GM19025 (cell line): ENCODE data around the gene SCYGR4.
"Not testable (repeated sequence)": the region's sequence is repeated elsewhere in the genome, so short reads cannot be mapped to it uniquely, and the experiment has no call there.

Source experiments
- ATAC-seq: cut with Tn5 transposase; IDR thresholded peaks from one replicate; pipeline ENCODE4 v1.9.1; 2021; ENCODE audit warnings: mild to moderate bottlenecking, low read depth, moderate library complexity; ENCODE audit not compliant: unreplicated experiment

SCYGR4 gene

DNA sequence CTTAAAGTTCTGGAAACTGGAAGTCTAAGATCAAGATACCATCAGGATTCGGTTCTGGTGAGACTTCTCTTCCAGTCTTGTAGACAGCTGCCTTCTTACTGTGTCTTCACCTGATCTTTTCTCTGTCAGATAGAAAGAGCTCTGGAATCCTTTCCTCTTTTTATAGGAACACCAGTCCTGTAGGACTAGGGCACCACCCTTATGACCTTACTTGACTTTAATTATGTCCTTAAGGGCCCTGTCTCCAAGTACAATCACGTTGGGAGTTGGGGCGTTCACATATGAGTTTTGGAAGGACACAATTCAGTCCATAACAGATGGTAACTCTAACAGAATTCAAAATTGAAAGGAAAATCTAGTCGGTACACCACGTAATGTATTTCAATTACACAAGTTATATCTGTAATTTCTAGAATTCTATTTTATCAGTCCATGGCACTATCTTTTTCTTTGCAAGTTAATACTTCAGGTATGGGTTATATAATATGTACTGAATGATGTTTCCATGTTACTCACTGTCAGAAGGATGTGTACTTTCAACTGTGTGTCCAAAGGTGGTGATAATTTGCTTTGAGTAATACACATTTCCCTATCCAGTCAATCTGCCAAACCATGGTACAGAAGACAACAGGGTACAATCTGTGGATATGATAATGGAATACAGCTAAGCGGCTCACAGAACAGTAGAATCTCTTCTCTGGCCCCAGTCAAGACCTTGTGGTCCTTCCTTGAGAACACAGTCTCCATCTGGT lies 48.1 kb downstream of the SCYGR4 start:
- no peak for ATAC-seq

DNA sequence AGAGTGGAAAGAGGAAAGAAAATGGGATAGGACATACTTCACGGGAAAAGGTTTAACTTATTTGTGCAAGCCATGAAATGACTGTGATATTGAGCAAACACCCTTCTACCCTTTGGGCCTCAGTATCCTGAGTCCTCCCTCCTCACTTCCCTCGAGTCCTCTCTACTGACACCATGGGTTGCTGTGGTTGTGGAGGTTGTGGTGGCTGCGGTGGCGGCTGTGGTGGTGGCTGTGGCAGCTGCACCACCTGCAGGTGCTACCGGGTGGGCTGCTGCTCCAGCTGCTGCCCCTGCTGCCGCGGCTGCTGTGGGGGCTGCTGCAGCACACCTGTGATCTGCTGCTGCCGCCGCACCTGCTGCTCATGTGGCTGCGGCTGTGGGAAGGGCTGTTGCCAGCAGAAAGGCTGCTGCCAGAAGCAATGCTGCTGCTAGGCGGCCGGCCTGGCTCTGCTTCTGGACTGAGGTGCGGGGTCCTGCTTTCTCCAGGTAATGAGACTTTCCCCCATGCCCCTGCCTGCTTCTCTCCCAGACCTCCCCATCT lies 49.4 kb downstream of the SCYGR4 start, which contains the start of gene SCYGR5:
TSS of gene SCYGR5 (plus strand) at position 174 of the 540 bp plus-strand sequence. CDS start at position 174, 0 bp downstream.
- ATAC-seq: not testable (repeated sequence)
